GM19372 (cell line): ENCODE measurements around the gene CALU.

Experiments
- ATAC-seq: cut with Tn5 transposase; IDR thresholded peaks from one replicate; pipeline ENCODE4 v1.9.1; 2021; ENCODE audit warnings: mild to moderate bottlenecking, low read depth, moderate library complexity; ENCODE audit not compliant: unreplicated experiment

Gene CALU

GRCh38 chr7:128739048-128739962 lies at the start of gene CALU:
Gene CALU (plus strand): TSS chr7:128739359. CDS start chr7:128748584, 9,225 bp downstream.
- peak; percentile 98 for ATAC-seq

DNA sequence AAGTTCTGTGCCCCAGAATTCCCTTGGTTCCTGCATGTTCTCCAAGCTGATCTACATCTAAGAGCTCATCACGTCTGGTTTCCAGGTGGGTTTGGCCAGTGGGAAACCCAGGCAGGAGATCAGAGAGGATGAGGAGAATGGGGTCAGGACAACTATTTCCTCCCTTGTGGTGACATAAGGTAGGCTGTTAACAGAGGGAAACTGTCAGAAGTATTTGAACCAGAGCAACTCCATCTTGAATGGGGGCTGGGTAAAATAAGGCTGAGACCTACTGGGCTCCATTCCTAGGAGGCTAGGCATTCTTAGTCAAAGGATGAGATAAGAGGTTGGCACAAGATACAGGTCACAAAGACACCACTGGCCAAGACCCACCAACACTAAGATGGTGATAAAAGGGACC lies 47.9 kb upstream of the CALU start:
- no peak for ATAC-seq

DNA sequence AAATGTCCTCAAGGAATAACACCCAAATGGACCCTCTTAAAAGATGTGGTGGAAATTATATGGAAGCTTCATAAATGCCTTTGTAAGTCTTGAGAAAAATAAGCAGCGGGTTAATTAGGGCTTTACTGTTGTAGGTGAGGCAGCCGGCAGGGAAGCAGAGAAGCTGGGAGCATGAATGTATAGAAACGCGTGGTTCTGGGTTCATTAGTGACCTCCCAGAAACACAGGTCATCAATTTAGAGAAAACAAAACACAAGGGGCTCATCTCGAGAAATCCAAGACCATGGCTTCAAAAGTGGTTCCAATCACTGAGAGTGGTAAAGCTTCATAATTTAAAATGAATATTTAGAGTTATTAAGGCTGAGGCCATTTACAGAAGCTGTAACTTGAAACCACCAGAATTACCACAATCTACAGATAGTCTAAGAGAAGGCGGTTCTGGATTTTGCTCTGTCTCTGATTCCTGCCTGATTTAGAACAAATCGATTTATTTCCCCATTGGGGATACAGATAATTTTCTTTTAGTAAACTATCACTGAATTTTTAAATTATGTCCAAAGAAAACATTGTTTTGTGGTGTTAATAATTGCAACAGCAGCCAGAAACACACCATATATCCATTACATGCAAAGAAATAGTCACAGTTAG lies 46.4 kb upstream of the CALU start:
- ATAC-seq, result no peak

- ATAC-seq, result no peak
Observed at GRCh38 chr7:128693373-128694015, 45.7 kb upstream of the CALU start.

DNA sequence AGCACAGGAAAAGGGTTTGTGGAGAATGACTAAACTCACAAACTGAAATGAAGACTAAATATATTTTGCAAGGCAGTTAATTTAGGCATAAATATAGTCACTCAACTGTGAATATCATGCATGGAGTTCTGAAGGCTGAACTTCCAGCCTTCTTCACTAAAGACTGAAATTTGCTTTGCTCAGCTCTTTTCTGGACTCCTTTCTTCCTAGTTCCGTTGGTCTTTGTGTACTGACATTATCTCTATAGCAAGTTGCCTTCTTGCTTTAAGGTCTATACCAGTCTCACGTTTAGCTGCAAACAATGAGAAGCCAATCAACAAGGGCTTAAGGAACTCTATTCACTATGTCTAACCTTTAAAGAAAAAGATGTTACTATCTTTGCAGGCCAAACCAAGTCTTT lies 44.4 kb upstream of the CALU start:
- ATAC-seq, result no peak

- no peak for ATAC-seq
Observed at GRCh38 chr7:128697302-128697905, 41.8 kb upstream of the CALU start.

DNA sequence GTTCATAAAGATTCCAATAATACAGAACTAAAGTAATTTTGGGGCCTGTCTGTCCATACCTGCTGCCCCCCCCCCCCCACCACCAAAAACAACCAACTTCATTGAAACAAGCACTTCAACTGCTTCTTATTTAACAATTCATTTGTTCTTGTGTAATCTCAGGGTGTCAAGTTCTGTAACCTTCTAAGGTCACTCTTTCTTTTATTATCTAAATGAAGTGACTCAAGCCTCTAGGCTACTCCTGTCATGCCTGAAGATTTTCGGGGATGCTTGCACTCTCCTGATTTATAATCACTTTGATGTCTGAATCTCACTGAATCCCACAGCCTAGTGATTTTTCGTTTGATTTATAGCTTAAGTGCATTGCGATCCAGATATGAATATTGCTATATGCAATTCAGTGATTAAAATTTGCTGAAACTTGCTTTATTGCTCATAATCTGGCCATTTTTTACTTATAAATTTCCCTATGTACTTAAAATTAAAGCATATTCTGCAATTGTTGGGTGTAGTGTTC lies 39.9 kb upstream of the CALU start:
- no peak for ATAC-seq

GRCh38 chr7:128699895-128700294 lies 39.3 kb upstream of the CALU start:
- ATAC-seq, result no peak

DNA sequence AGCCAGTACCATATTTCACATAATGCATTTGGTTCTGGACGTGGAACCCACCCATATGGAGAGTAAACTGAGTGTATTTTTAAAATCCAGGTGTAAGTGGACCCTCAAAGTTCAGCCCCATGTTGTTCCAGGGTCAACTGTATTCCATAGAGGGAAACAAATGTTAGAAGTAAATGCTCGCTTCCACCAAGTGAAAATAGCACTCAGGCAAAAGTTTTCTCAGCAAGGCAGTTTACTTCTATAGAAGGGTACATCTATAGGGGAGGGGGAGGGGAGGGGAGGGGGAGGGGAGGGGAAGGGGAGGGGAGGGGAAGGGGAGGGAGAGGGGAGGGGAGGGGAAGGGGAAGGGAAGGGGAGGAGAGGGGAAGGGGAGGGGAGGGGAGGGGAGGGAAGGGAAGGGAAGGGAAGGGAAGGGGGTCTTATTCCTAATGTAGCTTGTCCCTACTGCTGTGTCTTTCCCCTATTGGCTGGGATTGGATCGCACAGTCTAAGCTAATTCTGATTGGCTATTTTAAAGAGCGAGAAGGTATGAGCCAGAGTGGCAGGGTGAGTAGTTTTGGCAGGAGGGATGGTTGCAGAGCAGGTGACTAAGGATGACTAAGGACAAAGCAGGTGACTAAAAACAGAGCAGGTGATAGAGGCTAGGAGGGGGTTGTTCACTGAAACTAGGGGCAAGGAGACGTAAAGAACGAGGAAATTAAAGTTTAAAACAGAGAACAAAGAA lies 37.9 kb upstream of the CALU start:
- no peak for ATAC-seq

- no peak for ATAC-seq
Observed at GRCh38 chr7:128703609-128704241, 35.4 kb upstream of the CALU start.

DNA sequence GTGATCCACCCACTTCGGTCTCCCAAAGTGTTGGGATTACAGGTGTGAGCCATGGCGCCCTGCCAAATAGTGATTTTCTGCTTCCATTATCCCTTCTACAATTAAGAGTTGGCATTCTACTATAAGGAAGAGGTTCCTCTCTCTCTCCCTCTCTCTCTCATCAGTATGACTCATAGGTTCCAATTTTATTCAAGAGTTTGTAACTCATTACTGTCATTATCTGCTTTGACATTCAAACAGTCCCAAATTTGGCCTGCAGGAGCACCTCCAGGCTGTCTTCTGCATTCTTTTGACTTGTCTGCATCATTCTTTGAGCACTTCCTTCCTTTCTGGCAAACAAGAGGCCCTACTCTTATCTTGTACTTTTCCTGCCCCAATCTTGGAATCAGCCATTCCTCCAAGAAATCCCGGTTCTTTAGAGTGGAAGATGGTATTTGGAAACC lies 33.2 kb upstream of the CALU start:
- no peak for ATAC-seq

DNA sequence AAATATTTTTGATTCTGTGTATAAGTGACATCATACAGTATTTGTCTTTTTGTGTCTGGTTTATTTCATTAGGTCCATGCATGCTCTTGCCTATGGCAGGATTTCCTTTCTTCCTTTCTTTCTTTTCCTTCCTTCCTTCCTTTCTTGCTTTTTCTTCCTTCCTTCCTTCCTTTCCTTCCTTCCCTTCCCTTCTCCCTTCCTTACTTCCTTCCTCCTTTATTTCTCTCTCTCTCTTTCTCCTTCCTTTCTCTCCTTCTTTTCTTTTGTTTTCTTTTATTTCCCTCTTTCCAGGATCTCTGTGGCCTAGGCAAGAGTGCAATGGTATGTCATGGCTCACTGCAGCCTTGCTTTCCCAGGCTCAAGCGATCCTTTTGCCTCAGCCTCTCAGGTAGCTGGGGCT lies 31.4 kb upstream of the CALU start:
- no peak for ATAC-seq

GRCh38 chr7:128708235-128708634 lies 30.9 kb upstream of the CALU start:
- no peak for ATAC-seq

GRCh38 chr7:128708824-128709223 lies 30.3 kb upstream of the CALU start:
- ATAC-seq, result no peak

DNA sequence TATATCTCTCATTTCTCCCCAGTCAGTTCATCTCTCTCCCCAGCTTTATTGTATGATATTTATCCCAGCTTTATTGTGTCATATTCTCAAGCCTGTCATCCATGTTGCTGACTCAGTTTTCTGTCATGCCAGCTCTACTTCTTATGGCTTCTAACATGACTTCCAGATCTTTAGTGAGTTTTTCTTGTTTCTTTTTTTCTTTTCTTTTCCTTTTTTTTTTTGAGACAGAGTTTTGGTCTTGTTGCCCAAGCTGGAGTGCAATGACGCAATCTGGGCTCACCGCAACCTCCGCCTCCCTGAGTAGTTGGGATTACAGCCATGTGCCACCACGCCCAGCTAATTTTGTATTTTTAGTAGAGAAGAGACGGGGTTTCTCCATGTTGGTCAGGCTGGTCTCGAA lies 28.7 kb upstream of the CALU start:
- ATAC-seq, result no peak

GRCh38 chr7:128713794-128714193 lies 25.4 kb upstream of the CALU start:
- ATAC-seq, result no peak

- no peak for ATAC-seq
Observed at GRCh38 chr7:128714701-128715495, 24.3 kb upstream of the CALU start.

- no peak for ATAC-seq
Observed at GRCh38 chr7:128718967-128719642, 20.1 kb upstream of the CALU start.
